K562 (cell line): Measurements from ENCODE around the gene PTTG1IP. TPM values are rescaled to one million over a fixed set of nuclear protein-coding genes. Genes with fewer than 3 reads are reported as not detected.
A peak's percentile ranks its signal among the peaks of the same experiment; 100 is the strongest.

Experiments used
- ATF1 ChIP-seq, 2 experiments: fragments of 450-650 bp in 1 of 2; IDR thresholded peaks; 2 replicates each; pipeline ENCODE4 v1.6.1; 2016; ENCODE audit warnings: missing compliant biosample characterization in 1 of 2, missing genetic modification characterization in 1 of 2
- CREB1 ChIP-seq, 2 experiments: sonication (generic) in 1 of 2; formaldehyde crosslinking in 1 of 2; IDR thresholded peaks; 2 replicates each; pipeline versions ENCODE4 v1.6.1 to v1.8.0; 2012 to 2022; ENCODE audit warnings: inconsistent platforms in 1 of 2, mild to moderate bottlenecking in 1 of 2, missing genetic modification reagents in 1 of 2, moderate library complexity in 1 of 2
- ELF4 ChIP-seq: fragments of 450-650 bp; formaldehyde crosslinking; IDR thresholded peaks from 2 replicates; pipeline ENCODE4 v1.4.0; 2022; ENCODE audit warnings: missing genetic modification characterization
- FOXJ2 ChIP-seq: fragments of 200-800 bp; sonication (Bioruptor generic); IDR thresholded peaks from 2 replicates; pipeline ENCODE4 v1.6.1; 2016; ENCODE audit warnings: missing genetic modification characterization, missing compliant biosample characterization
- GATAD2A ChIP-seq: fragments of 450-650 bp; IDR thresholded peaks from 2 replicates; pipeline ENCODE4 v1.6.1; 2017
- JUNB ChIP-seq: fragments of 450-650 bp; formaldehyde crosslinking; conservative IDR thresholded peaks from 2 replicates; pipeline ENCODE4 v1.4.0; 2020; ENCODE audit warnings: mild to moderate bottlenecking
- KLF13 ChIP-seq: fragments of 450-650 bp; IDR thresholded peaks from 2 replicates; pipeline ENCODE4 v1.6.1; 2016; ENCODE audit warnings: missing genetic modification characterization, low read depth, mild to moderate bottlenecking, missing compliant biosample characterization, moderate library complexity, borderline replicate concordance
- L3MBTL2 ChIP-seq: fragments of 450-650 bp; IDR thresholded peaks from 2 replicates; pipeline ENCODE4 v1.6.1; 2016; ENCODE audit warnings: mild to moderate bottlenecking, moderate library complexity
- MCM2 ChIP-seq: fragments of 450-650 bp; IDR thresholded peaks from 2 replicates; pipeline ENCODE4 v1.6.1; 2017; ENCODE audit warnings: low read depth, mild to moderate bottlenecking
- NFXL1 ChIP-seq: fragments of 450-650 bp; formaldehyde crosslinking; IDR thresholded peaks from 2 replicates; pipeline ENCODE4 v1.4.0; 2021; ENCODE audit warnings: mild to moderate bottlenecking
- PHTF2 ChIP-seq: fragments of 250-450 bp; sonication (Bioruptor Pico); IDR thresholded peaks from 2 replicates; pipeline ENCODE4 v1.5.0; 2021; ENCODE audit warnings: mild to moderate bottlenecking
- POLR2B ChIP-seq: fragments of 450-650 bp; IDR thresholded peaks from 2 replicates; pipeline ENCODE4 v1.6.1; 2018; ENCODE audit warnings: low read depth; ENCODE audit not compliant: partially characterized antibody
- POLR2H ChIP-seq: IDR thresholded peaks from 2 replicates; pipeline ENCODE4 v1.6.1; 2016; ENCODE audit warnings: missing genetic modification characterization, low read depth, mild to moderate bottlenecking, control low read depth, missing compliant biosample characterization, moderate library complexity
- RB1 ChIP-seq: fragments of 450-650 bp; IDR thresholded peaks from 2 replicates; pipeline ENCODE4 v1.6.1; 2017; ENCODE audit warnings: low read depth, mild to moderate bottlenecking
- RBM14 ChIP-seq: fragments of 200-400 bp; formaldehyde crosslinking; IDR thresholded peaks from 2 replicates; pipeline ENCODE4 v1.6.1; 2018; ENCODE audit warnings: low read depth, mild to moderate bottlenecking, low read length, moderate library complexity, borderline replicate concordance; ENCODE audit not compliant: insufficient read depth
- RCOR1 ChIP-seq, 2 experiments: IDR thresholded peaks; 2 replicates each; pipeline ENCODE4 v1.6.1; 2012; ENCODE audit warnings: low read depth in 2 of 2, low read length in 2 of 2, borderline replicate concordance in 1 of 2, improper control_type of control experiment in 1 of 2
- SIN3B ChIP-seq: fragments of 450-650 bp; IDR thresholded peaks from 2 replicates; pipeline ENCODE4 v1.6.1; 2017; ENCODE audit warnings: low read depth, mild to moderate bottlenecking, moderate library complexity
- WHSC1 ChIP-seq: IDR thresholded peaks from one replicate; pipeline ENCODE4 v1.6.1; 2012; ENCODE audit warnings: low read length, control low read depth, inconsistent platforms
- ZNF584 ChIP-seq: fragments of 200-800 bp; sonication (Bioruptor generic); IDR thresholded peaks from 2 replicates; pipeline ENCODE4 v1.6.1; 2016; ENCODE audit warnings: low read depth, mild to moderate bottlenecking, missing genetic modification characterization, missing compliant biosample characterization
- ZNF668 ChIP-seq: fragments of 250-450 bp; sonication (Bioruptor Pico); IDR thresholded peaks from 2 replicates; pipeline ENCODE4 v1.8.0; 2022; ENCODE audit warnings: mild to moderate bottlenecking, inconsistent platforms
- ZNF766 ChIP-seq: fragments of 200-800 bp; sonication (Bioruptor generic); conservative IDR thresholded peaks from 2 replicates; pipeline ENCODE4 v1.6.1; 2016; ENCODE audit warnings: missing genetic modification characterization, missing compliant biosample characterization
- polyA plus RNA-seq, 8 experiments: library from polyadenylated mRNA; depleted of rRNA in 4 of 8; stranded (reverse) in 5 of 8; unstranded in 3 of 8; fragments of >200 nt; fragmentation: Nextera tagmentation in 2 of 8; fragmentation: Illumina TruSeq in 1 of 8; extraction: Ambion mirVana in 2 of 8; extraction: Trizol in 1 of 8; gene quantifications; 2 replicates each; pipeline versions ENCODE4 v1.2.1 to v1.2.3, GENCODE V29; 2011 to 2014; ENCODE audit warnings: inconsistent platforms in 1 of 8, missing spikeins in 1 of 8
- total RNA-seq, 7 experiments: library from RNA; depleted of rRNA in 6 of 7; stranded (reverse); fragments of >200 nt in 6 of 7; fragmentation: Illumina TruSeq in 2 of 7; extraction: Trizol in 2 of 7; gene quantifications; 2 replicates each; pipeline versions ENCODE4 v1.2.1 to v1.2.3, GENCODE V29; 2011 to 2021; ENCODE audit warnings: low replicate concordance in 1 of 7
- TF ChIP-seq, protein P1 (sequence below): fragments of 450-650 bp; IDR thresholded peaks from 2 replicates; pipeline ENCODE4 v1.6.1; 2017; ENCODE audit warnings: antibody characterized with exemption, mild to moderate bottlenecking
- TF ChIP-seq, protein P2 (sequence below), 2 experiments: fragments of 450-650 bp; conservative IDR thresholded peaks; 2 replicates each; pipeline ENCODE4 v1.6.1; 2017; ENCODE audit warnings: mild to moderate bottlenecking in 2 of 2, moderate library complexity in 2 of 2

PTTG1IP gene
- total and polyA plus RNA-seq, 9 of the 15 experiments (the other 6 are each of a cell fraction or from before 2014, with no cell fraction given): 5.0 to 99.3 (median 82.4) TPM

GRCh38 chr21:44817914-44818639 is 55.4 kb downstream of the PTTG1IP start, which contains the start of gene SUMO3 (continued):
- TF ChIP-seq KLF13 (peak; percentile 88; the same call in 1 of the 2 replicates), POLR2H (peak; percentile 91), MCM2 (no peak), RB1 (peak; percentile 95), RBM14 (peak; percentile 93; the same call in 1 of the 2 replicates), GATAD2A (0 out of 2 replicates have a peak, but pooled peaks have one; percentile 35), ZNF584 (CRISPR knock-in tag) (peak; percentile 98), ZNF766 (peak; percentile 100), RCOR1 (IDR thresholded peaks at IDR 0.05; ENCODE audit: borderline replicate concordance in 1 of 2, low read depth in 2 of 2, low read length in 2 of 2) (0 out of 4 replicates have a peak, but pooled peaks of 1 of the 2 experiments have one; percentile 19), JUNB (CRISPR knock-in tag) (0 out of 2 replicates have a peak, but pooled peaks have one; percentile 61), ZNF668 (CRISPR knock-in tag) (peak; percentile 95), POLR2B (peak; percentile 60), NFXL1 (peak; percentile 81; the same call in 1 of the 2 replicates), L3MBTL2 (peak; percentile 94), ELF4 (CRISPR knock-in tag) (peak; percentile 82; the same call in 1 of the 2 replicates), SIN3B (peak; percentile 75), FOXJ2 (tag) (peak; percentile 98), PHTF2 (CRISPR knock-in tag) (no peak), CREB1 (IDR thresholded peaks at IDR 0.05) (no peak; the same call in none of the 2 replicates), CREB1 (CRISPR knock-in tag; IDR thresholded peaks at IDR 0.05) (0 out of 2 replicates have a peak, but pooled peaks have one; percentile 7), ATF1 (CRISPR knock-in tag; IDR thresholded peaks at IDR 0.05) (no peak), ATF1 (tag; IDR thresholded peaks at IDR 0.05) (peak; percentile 85), WHSC1 (no peak)
- TF ChIP-seq, protein P1, sequence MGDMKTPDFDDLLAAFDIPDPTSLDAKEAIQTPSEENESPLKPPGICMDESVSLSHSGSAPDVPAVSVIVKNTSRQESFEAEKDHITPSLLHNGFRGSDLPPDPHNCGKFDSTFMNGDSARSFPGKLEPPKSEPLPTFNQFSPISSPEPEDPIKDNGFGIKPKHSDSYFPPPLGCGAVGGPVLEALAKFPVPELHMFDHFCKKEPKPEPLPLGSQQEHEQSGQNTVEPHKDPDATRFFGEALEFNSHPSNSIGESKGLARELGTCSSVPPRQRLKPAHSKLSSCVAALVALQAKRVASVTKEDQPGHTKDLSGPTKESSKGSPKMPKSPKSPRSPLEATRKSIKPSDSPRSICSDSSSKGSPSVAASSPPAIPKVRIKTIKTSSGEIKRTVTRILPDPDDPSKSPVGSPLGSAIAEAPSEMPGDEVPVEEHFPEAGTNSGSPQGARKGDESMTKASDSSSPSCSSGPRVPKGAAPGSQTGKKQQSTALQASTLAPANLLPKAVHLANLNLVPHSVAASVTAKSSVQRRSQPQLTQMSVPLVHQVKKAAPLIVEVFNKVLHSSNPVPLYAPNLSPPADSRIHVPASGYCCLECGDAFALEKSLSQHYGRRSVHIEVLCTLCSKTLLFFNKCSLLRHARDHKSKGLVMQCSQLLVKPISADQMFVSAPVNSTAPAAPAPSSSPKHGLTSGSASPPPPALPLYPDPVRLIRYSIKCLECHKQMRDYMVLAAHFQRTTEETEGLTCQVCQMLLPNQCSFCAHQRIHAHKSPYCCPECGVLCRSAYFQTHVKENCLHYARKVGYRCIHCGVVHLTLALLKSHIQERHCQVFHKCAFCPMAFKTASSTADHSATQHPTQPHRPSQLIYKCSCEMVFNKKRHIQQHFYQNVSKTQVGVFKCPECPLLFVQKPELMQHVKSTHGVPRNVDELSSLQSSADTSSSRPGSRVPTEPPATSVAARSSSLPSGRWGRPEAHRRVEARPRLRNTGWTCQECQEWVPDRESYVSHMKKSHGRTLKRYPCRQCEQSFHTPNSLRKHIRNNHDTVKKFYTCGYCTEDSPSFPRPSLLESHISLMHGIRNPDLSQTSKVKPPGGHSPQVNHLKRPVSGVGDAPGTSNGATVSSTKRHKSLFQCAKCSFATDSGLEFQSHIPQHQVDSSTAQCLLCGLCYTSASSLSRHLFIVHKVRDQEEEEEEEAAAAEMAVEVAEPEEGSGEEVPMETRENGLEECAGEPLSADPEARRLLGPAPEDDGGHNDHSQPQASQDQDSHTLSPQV: peak; percentile 68
- TF ChIP-seq, protein P2, sequence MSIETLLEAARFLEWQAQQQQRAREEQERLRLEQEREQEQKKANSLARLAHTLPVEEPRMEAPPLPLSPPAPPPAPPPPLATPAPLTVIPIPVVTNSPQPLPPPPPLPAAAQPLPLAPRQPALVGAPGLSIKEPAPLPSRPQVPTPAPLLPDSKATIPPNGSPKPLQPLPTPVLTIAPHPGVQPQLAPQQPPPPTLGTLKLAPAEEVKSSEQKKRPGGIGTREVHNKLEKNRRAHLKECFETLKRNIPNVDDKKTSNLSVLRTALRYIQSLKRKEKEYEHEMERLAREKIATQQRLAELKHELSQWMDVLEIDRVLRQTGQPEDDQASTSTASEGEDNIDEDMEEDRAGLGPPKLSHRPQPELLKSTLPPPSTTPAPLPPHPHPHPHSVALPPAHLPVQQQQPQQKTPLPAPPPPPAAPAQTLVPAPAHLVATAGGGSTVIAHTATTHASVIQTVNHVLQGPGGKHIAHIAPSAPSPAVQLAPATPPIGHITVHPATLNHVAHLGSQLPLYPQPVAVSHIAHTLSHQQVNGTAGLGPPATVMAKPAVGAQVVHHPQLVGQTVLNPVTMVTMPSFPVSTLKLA (conservative IDR thresholded peaks at IDR 0.05): no peak
